ENCODE results near the gene CAP2. TPM values are rescaled to one million over a fixed set of nuclear protein-coding genes. Genes with fewer than 3 reads are reported as not detected.

The CAP2 gene
- total RNA-seq, 4 donors from 2014 or later, result 11.8 to 27.6 (median 15.0) TPM

DNA sequence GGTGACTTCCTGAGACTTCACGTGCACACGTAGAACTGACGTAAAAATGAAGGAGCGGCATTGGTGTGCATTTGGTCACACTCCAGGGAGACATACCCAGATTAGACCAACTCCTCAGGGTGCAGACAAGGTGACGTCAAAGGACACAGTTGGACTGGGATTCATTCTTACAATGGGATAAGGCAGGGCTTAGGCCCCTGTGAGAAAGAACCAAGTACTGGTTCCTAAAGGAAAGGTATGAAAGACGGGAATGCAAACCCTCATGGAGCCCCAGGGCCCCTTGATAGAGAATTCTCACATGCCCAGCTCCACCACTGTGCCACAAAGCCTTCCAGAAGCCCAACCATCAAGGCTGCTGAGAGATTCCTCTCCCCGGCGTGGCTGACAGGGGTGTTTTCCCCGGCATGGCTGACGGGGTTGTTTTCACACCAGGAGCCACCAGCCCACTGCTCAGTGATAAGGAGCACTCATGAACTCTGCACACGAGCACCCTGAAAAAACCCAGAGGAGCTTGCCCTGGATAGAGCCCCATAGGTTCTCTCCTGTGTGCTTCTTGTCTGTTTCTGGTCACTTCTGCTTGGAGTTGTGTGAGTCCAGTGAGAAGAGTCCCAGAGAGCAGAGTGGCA is 90.1 kb downstream of the CAP2 start:
- Histone ChIP-seq H3K27me3 (no peaks in the 10 kb centered on the region), H3K9me3 (no peaks in the 10 kb centered on the region), H3K27ac (no peak overlapping the region), H3K36me3 (no peaks in the 10 kb centered on the region), H3K4me3 (no peak overlapping the region), H3K4me1 (peaks cover 0 to 5% of the 10 kb centered on the region in 2 donors)
- DNase-seq, result no peak
- TF ChIP-seq, protein P1, sequence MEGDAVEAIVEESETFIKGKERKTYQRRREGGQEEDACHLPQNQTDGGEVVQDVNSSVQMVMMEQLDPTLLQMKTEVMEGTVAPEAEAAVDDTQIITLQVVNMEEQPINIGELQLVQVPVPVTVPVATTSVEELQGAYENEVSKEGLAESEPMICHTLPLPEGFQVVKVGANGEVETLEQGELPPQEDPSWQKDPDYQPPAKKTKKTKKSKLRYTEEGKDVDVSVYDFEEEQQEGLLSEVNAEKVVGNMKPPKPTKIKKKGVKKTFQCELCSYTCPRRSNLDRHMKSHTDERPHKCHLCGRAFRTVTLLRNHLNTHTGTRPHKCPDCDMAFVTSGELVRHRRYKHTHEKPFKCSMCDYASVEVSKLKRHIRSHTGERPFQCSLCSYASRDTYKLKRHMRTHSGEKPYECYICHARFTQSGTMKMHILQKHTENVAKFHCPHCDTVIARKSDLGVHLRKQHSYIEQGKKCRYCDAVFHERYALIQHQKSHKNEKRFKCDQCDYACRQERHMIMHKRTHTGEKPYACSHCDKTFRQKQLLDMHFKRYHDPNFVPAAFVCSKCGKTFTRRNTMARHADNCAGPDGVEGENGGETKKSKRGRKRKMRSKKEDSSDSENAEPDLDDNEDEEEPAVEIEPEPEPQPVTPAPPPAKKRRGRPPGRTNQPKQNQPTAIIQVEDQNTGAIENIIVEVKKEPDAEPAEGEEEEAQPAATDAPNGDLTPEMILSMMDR (IDR thresholded peaks at IDR 0.05), result no peak
- no peak for TF ChIP-seq POLR2A (IDR thresholded peaks at IDR 0.05)
- intact Hi-C loops (cut with DNase I; ENCODE audit: low total_unique reads), result no loop called here

DNA sequence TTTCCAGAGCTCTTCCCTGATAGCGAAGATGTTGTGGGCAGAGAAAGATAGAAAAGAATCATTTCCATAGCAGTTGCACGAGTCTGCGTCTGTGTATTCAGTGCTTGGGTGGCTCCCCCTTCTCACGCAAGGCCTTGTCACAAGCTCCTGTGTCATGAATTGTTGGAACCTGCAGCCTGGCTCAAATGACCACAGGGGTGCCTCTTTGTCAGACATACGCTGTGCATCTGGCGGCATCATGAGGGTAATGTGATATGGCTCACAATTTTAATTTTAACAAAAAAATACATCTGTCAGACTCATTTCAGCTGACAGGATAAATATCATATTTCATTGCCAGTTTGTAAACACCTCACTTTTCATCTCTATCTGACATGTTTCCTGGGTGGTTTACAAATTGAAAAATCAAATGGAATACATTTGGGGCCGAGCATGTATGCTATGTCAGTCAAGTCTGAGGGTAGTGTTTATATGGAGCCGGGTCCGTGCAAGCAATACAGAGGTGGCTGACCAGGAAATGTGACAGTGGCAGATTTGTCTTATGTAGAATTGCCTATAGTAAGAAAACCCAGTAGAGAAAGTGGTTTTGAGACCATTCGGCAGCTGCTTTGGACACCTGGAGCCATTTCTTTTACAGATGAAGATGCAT is 90.9 kb downstream of the CAP2 start:
- Histone ChIP-seq H3K9me3 (no peaks in the 10 kb centered on the region), H3K36me3 (no peaks in the 10 kb centered on the region), H3K27me3 (no peaks in the 10 kb centered on the region), H3K27ac (no peak overlapping the region), H3K4me1 (no peaks in the 10 kb centered on the region), H3K4me3 (no peak overlapping the region)
- intact Hi-C loops (cut with DNase I; ENCODE audit: low total_unique reads), result no loop called here
- no peak for DNase-seq
- TF ChIP-seq, protein P1 (IDR thresholded peaks at IDR 0.05), result no peak
- no peak for TF ChIP-seq POLR2A (IDR thresholded peaks at IDR 0.05)

DNA sequence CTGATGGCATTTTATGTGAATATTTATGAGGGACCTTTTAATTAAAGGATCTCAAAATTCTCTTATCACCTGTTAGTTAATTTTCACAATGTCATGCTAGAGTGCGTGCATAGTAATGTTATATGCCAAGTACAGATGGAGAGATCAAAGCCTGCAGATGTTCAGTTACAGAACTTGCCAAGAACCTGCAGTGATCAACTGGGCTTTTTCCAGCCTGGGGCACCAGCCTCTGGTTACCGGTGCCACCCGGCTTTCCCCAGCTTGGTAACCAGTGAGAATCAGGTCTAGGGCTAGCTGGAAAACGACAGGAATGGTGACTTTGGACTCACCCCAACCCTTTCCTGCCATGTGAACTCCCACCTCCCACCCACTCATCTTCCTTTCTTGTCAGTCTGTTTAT is 91.8 kb downstream of the CAP2 start:
- intact Hi-C loops (cut with DNase I; ENCODE audit: low total_unique reads), result no loop called here
- no peaks in the 10 kb centered on the region for H3K27me3 ChIP-seq
- DNase-seq, result no peak
- no peak overlapping the region for H3K4me3 ChIP-seq
- H3K4me1 ChIP-seq, result no peaks in the 10 kb centered on the region
- H3K36me3 ChIP-seq, result no peaks in the 10 kb centered on the region
- no peak for TF ChIP-seq POLR2A (IDR thresholded peaks at IDR 0.05)
- TF ChIP-seq, protein P1 (IDR thresholded peaks at IDR 0.05), result no peak
- no peaks in the 10 kb centered on the region for H3K9me3 ChIP-seq
- H3K27ac ChIP-seq, result no peak overlapping the region

DNA sequence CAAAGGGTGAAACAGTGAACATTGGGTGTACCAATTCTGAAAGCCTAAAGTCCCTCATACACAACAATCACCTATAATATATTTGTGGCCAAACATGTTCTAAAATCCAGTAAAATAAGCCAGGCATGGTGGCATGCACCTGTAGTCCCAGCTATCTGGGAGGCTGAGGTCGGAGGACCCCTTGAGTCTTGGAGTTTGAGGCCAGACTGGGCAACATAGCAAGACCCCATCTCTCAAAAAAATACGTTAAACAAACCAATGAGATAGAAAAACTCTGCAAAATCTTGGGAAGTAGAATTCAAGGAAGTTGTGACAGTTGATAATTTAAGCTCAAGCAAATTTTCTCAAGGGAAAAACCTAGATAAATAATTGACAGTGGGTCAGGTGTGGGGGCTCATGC is 92.6 kb downstream of the CAP2 start:
- TF ChIP-seq, protein P1 (IDR thresholded peaks at IDR 0.05), result no peak
- TF ChIP-seq POLR2A (IDR thresholded peaks at IDR 0.05), result no peak
- no peaks in the 10 kb centered on the region for H3K36me3 ChIP-seq
- H3K9me3 ChIP-seq, result no peaks in the 10 kb centered on the region
- H3K27ac ChIP-seq, result no peak overlapping the region
- no peak for DNase-seq
- H3K4me3 ChIP-seq, result no peak overlapping the region
- intact Hi-C loops (cut with DNase I; ENCODE audit: low total_unique reads), result no loop called here
- no peaks in the 10 kb centered on the region for H3K4me1 ChIP-seq
- H3K27me3 ChIP-seq, result no peaks in the 10 kb centered on the region

DNA sequence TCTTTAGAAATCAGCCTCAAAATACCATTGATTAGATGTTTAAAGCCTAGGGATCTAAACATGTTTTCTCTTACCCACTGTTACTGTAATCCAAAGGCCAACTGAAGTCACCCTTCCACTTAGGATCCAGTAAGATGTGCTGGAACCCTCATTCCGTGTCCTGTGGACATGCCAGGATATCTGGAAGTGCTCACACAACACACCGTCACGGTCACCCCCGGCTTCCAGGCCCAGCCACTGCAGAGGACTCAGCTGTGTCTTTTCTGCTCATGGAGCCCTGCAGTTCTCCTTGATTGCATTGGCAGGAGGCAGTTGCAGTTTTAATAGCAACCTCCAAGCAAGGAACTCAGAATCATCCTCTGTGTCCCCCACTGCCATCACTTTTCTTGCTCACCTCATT is 93.3 kb downstream of the CAP2 start:
- Histone ChIP-seq H3K27me3 (no peaks in the 10 kb centered on the region), H3K9me3 (no peaks in the 10 kb centered on the region), H3K4me1 (no peaks in the 10 kb centered on the region), H3K36me3 (no peaks in the 10 kb centered on the region), H3K27ac (no peak overlapping the region), H3K4me3 (no peak overlapping the region)
- no peak for DNase-seq
- intact Hi-C loops (cut with DNase I; ENCODE audit: low total_unique reads), result no loop called here
- no peak for TF ChIP-seq POLR2A (IDR thresholded peaks at IDR 0.05)
- TF ChIP-seq, protein P1 (IDR thresholded peaks at IDR 0.05), result no peak

Measured in uterus (tissue), 4 donors.